Left lobe of liver (tissue), 2 donors: ENCODE measurements around the gene UBE2K. TPM values are rescaled to one million over a fixed set of nuclear protein-coding genes. Genes with fewer than 3 reads are reported as not detected.
"Not testable (repeated sequence)": the region's sequence is repeated elsewhere in the genome, so short reads cannot be mapped to it uniquely, and the experiment has no call there.

Experiments used
- ATAC-seq: fragments of 200-7000 bp; cut with Tn5 transposase; one replicate; pipeline ENCODE4 v1.9.1; 2020; ENCODE audit warnings: mild to moderate bottlenecking, moderate library complexity
- DNase-seq: peaks from one replicate; pipeline ENCODE4 v3.0.0-alpha.2; 2020; ENCODE audit warnings: low spot score
- total RNA-seq: library from RNA; stranded (reverse); gene quantifications from one replicate; pipeline ENCODE4 v1.2.1, GENCODE V29; 2021
- donor health status: DM: no; HTN: no; CAD: no; lungs with moderate emphysema.
- donor health status: DM: no; HTN: yes; CAD: no.

The UBE2K gene, protein sequence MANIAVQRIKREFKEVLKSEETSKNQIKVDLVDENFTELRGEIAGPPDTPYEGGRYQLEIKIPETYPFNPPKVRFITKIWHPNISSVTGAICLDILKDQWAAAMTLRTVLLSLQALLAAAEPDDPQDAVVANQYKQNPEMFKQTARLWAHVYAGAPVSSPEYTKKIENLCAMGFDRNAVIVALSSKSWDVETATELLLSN
- 43.4 TPM for total RNA-seq

DNA sequence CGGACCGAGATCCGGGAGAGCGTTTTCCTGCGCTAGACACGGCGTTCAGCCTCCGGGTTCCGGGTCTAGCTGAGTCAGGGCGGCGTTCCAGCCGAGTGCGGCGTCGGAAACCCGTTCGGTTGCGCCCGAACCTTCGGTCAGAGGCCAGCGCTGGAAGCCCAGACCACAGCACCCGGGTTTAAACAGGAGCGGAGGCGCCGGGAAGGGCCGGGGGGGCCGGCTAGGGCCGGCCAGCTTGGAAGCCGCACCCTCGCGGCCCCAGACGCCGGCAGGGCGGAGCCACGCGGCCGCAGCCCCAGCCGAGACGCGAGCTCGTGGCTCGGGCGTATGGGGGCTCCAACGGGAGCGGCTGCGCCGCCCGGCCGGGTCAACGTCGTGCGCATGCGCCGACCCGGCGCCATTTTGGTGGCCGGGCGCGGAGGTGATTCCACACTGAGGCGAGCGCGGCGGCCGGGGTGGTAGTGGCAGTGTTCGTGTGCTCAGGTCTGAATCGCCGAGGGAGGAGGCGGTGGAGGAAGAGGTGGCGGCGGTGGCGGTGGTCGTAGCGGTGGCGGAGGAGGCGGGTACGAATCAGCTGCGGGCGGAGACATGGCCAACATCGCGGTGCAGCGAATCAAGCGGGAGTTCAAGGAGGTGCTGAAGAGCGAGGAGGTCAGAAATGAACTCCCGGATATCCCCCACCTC lies at the start of gene UBE2K:
TSS of gene UBE2K (plus strand) at position 397 of the 684 bp plus-strand sequence. CDS start at position 589, 192 bp downstream.
- DNase-seq = peak; percentile 96
- ATAC-seq = peak; percentile 88

DNA sequence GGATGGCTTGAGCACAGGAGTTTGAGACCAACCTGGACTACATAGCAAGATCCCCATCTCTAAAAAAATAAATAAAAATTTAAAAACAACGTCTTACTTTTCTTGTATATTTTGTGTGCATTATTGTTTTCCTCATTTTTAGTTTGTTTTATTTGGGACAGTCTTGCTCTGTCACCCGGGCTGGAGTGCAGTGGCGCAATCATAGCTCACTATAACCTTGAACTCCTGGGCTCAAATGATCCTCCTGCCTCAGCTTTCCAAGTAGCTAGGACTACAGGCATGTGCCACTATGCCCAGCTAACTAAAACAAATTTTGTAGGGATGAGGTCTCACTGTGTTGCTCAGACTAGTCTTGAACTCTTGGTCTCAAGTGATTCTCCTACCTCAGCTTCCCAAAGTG lies 49.7 kb upstream of the UBE2K start:
- peak; percentile 64 for ATAC-seq
- peak; percentile 82 for DNase-seq

DNA sequence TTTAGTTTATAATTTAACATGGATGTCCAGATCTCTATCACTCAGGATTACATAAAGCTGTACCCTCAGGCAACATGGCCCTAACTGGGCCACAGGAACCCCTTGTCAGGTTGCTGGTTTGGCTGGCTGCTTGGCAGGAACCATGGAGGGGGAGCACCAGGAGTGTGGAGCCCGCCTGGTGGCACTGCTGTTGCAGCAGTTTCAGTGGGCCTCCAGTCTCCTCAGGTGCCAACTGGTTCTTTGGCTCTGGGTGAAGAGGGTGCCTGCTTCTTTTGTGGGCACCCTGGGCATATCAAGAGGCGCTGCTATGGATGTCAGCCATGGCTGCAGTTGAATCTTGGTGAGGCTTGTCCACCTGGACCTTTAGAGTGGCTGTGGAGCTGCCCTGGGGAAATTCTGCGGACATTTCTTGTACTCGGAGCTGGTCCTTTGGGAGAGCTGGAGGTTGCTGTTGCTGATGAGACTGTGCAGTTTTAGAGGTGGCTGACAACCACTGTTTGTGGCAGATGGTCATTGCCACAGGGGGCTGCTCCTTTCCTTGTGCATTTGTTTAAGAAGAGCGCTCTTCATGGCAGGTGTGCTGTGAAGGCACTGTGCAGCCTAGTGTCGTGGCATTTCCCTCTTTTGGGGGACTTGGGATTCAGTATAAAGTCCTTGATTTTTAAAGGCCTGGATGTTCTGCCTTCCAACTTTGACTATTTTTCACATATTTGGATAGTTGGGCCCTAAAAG lies 48.9 kb upstream of the UBE2K start:
- ATAC-seq (peak; percentile 16), DNase-seq (no peak)

DNA sequence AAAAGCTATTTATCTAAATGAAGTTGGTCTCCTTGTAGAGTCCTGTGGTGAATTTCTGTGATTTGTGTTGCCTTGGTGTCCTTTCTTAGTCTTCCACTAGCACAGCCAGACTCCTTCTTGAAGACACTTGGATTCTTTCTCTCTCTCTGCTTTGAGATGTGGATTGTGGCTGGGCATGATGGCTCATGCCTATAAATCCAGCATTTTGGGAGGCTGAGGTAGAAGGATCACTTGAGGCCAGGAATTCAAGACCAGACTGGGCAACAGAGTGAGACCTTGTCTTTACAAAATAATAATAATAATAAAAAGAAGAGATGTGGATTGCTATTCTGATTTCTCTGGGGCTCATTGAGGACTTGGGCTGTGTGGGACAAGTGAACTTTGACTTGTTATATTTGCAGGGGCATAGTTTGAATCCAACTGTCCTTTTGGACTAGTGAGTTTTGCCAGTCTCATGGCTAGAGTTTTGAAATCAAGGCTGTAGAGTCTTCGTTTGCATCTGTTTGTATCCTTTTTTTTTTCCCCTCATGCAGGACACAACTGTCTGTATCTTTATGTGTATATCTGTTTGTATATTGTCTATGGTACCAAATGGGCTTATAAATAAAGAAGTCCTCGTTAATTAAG lies 48.2 kb upstream of the UBE2K start:
- ATAC-seq = peak; percentile 82
- DNase-seq = peak; percentile 63

DNA sequence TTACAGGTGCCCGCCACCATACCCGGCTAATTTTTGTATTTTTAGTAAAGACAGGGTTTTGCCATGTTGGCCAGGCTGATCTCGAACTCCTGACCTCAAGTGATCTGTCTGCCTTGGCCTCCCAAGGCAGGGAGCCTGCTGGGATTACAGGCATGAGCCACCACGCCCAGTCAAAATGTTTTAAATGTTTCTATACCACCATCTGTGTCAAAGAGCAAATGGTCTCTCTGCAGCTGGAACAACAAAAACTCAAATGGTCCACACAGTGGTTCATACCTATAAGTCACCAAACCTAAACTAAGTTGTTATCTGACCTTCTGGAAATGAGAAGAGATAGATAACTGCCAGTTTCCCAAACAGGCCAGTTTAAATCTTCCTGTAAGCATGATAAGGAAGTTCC lies 46.4 kb upstream of the UBE2K start:
- DNase-seq, ATAC-seq: not testable (repeated sequence)

DNA sequence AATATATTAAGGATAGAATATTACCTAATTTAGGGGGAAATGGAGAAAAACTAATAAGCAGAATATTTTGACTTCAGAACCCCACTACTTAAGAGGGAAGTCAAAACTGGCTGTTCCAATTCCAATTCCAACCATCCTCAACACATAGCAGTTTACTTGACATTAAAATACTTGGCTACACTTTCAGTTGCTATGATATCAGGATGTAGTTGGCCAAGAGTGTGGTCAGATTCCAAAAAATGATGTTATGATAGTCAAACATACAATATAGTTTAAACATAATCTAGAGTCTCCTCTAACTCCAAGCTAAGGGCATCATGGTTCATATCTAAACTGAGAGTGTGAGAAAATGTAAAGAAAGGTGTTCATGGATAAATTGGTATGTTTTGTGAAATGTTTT lies 42.7 kb upstream of the UBE2K start:
- ATAC-seq = no peak
- no peak for DNase-seq

DNA sequence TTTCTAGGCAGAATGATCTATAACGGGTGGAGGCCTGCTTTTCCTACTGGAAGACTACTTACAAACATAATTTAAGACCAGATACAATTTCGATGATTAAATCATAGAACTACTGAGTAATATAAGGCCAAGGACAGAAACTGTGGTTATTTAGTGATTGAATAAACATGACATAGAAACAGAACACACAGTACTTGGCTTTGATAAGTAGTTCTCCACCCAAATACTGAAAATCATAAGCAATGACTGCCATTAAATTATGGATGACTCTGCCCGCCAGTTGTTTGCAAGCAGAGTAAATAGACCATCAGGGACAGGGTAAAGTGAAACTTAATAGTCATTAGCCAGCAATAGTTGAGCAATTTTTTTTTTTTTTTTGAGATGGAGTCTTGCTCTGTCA lies 42.1 kb upstream of the UBE2K start:
- DNase-seq (peak; percentile 54), ATAC-seq (peak; percentile 76)

DNA sequence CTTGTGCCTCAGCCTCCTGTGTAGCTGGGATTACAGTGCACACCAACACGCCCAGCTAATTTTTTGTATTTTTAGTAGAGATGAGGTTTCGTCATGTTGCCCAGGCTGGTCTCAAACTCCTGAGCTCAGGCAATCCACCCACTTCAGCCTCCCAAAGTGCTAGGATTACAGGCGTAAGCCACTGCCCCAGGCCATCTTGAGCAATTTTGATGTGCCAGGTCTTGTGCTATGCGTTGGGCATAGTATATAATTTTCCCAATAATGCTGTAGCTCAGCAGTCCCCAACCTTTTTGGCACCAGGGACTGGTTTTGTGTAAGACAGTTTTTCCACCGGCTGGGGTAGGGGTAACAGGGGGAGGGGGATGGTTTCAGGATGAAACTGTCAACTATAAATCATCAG lies 41.3 kb upstream of the UBE2K start:
- ATAC-seq = not testable (repeated sequence)

DNA sequence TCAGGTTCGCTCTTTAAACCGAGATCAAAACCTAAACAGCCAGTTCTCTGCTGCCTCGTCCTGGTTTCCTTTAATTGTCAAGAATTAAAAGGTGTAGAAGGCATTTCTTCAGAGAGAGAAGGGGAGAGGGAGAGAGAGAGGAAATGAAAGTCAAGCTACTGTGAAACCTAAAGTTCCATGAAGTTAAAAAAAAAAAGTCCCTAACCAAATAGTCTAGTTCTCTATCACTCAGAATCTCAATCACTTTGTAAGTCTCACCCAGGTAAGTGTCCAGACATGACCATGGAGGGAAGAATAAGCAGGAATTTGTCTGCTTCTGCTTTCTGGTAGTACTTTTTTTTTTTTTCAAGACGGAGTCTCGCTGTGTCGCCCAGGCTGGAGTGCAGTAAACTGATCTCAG lies 40.5 kb upstream of the UBE2K start:
- DNase-seq = no peak
- peak; percentile 4 for ATAC-seq

More for the DNA sequence above, 41.3 kb upstream of the UBE2K start:
- not testable (repeated sequence) for DNase-seq

DNA sequence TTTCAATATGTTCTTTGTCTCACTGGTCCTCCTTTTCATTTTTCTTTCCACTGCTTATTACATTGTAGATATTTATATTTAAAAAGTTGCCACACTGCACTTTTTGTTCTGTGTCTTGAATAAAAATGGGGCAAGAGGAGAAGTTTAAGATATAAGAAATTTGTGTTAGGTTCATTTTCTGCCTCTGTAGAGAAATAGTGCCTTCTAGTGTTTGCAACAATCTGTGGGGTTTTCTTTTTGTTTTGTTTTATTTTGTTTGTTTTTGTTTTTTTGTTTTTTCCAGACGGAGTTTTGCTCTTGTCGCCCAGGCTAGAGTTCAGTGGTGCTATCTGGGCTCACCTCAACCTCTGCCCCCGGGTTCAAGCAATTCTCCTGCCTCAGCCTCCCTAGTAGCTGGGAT lies 39.2 kb upstream of the UBE2K start:
- ATAC-seq (peak; percentile 30), DNase-seq (no peak)

DNA sequence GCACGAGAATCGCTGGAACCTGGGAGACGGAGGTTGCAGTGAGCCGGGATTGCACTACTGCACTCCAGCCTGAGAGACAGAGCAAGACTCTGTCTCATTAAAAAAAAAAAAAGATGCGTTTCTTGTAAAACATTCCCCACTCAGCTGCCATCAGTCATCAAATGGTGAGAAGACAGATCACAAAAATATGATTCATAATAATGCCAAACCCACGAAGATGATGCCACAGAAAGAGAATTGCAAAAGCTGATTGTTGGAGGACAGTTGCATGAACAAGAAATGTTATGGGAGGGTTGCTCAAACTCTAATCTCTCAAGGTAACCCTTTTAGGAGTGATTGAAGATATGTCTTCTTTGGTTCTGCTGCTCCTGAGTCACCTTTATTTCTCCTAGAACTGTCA lies 37.9 kb upstream of the UBE2K start:
- DNase-seq (no peak), ATAC-seq (no peak)

DNA sequence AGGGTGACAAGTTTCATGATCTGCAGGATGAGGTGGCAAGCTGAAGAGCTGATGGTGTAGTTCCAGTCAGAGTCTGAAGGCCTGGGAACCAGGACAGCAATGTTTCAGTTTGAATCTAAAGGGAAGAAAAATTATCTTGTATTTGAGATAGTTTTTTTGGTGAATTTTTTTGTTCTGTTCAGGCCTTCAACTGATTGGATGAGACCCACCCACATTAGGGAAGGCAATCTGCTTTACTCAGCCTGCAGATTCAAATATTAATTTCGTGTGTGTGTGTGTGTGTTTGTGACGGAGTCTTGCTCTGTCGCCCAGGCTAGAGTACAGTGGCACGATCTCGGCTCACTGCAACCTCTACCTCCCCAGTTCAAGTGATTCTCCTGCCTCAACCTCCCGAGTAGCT lies 37.2 kb upstream of the UBE2K start:
- ATAC-seq = no peak
- no peak for DNase-seq

DNA sequence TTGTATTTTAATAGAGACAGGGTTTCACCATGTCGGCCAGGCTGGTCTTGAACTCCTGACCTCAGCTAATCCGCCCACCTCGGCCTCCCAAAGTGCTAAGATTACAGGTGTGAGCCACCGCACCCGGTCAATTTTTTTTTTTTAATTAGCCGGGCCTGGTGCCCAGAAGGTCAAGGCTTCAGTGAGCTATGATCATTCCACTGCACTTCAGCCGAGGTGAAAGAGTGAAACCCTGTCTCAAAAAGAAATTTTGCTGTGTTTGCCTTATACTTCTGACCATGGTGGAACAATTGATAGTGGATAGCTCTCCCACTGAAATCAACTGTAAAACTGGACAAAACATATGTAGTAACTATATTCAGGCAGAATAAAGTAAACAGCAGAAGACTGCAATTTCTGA lies 35.3 kb upstream of the UBE2K start:
- DNase-seq = no peak
- ATAC-seq = peak; percentile 66

DNA sequence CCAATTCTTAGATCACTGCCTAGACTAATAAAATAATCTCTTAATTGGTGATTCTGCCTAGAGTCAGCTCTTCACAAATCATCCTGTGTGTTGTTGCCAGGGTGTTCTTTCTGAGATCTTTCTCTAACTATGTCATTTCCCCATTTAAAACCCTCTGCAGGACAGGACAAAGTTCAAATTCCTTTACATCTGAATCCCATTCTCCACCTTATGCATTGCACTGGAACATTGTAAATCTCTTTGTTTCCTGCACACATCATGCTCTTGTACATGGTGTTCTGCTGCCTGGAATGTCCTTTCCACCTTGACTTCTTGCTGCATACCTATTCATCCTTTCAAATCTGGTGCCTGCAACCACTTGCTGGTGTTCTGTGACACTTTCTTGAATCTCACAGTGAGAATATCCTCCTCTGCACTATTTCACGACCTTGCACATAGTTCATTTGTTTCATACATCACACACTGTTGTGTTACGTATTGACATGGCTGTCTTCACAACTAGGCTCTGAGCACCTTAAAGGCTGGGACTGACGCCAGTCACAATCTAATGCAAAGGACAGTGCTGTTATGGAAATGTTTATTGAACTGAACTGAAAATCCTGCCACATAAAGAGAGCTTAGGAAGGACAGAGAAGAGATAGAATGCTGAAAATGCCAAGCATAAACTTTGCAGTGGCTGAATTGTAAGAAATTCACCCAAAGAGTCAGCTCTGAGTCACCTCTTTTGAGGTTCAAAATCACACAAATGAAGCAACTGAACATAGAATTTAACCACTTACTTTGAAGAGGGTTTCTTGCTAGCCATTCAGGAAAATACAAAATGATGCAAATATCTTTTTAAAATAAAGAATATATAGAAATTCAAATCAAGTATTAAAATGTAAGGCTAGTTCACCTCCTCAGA lies 32.9 kb upstream of the UBE2K start:
- DNase-seq (no peak), ATAC-seq (peak; percentile 51)

DNA sequence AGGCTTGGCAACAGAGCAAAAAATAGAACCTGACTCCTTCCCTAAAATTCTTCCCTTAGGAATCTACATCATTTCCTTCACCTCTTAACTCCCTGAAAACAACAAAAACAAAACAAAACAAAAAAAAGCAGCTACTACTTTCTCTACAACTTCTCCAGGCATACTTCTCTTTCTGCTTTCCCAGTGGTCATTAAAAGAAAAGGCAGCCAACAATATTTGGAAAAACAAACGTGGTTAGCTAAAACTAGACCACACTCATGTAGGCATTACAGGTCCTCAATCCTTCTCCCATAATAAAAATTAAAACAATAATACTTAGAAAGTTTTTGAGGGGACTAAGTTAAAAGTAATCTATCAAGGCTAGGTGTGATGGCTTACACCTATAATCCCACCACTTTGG lies 30.2 kb upstream of the UBE2K start:
- DNase-seq = no peak
- ATAC-seq = no peak

DNA sequence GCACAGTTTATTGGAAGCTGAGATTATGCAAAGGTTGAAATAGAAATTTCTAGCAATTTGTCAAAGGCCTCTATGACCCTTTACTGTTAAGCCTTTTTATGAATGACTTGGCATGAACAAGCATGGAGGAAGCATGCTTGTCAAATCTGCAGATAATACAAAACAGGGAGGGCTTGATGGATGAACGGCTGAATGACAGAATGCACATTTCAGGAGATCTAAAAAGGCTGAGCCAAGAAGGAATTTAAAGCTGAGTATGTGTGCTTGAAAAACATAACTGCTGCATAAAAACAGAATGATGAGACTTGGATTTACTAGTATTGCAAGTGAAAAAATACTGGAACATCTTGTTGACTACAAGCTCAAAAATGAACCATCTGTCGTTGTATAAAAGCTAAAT lies 29.0 kb upstream of the UBE2K start:
- no peak for ATAC-seq

DNA sequence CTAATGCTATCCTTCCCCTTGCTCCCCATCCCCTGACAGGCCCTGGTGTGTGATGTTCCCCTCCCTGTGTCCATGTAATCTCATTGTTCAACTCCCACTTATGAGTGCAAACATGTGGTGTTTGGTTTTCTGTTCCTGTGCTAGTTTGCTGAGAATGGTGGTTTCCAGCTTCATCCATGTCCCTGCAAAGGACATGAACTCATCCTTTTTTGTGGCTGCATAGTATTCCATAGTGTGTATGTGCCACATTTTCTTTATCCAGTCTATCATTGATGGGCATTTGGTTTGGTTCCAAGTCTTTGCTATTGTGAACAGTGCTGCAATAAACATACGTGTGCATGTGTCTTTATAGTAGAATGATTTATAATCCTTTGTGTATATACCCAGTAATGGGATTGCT lies 27.6 kb upstream of the UBE2K start:
- not testable (repeated sequence) for ATAC-seq, DNase-seq

More for the DNA sequence above, 29.0 kb upstream of the UBE2K start:
- no peak for DNase-seq

DNA sequence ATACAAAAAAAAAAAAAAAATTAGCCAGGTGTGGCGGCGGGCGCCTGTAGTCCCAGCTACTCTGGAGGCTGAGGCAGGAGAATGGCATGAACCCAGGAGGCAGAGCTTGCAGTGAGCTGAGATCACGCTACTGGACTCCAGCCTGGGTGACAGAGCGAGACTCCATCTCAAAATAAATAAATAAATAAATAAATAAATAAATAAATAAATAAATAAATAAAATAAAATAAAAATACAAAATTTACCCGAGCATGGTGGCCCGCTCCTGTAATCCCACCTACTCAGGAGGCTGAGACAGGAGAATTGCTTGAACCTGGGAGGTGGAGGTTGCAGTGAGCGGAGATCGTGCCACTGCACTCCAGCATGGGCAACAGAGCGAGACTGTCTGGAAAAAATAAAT lies 22.3 kb upstream of the UBE2K start:
- not testable (repeated sequence) for ATAC-seq, DNase-seq

DNA sequence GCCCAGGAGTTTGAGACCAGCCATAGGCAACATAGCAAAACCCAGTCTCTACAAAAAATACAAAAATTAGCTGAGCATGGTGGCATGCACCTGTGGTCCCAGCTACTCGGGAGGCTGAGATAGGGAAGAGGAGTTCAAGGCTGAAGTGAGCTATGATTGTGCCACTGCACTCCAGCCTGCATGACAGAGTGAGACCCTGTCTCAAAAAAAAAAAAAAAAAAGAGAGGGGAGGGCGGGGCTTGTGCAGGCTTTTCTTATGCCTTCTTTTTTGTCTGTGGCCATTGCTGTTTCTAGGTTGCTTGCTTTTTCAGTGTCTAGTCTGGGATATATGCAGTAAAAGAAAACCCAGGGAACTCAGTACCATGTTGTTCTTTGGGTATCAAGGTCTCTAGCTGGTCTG lies 16.9 kb upstream of the UBE2K start:
- not testable (repeated sequence) for DNase-seq, ATAC-seq

DNA sequence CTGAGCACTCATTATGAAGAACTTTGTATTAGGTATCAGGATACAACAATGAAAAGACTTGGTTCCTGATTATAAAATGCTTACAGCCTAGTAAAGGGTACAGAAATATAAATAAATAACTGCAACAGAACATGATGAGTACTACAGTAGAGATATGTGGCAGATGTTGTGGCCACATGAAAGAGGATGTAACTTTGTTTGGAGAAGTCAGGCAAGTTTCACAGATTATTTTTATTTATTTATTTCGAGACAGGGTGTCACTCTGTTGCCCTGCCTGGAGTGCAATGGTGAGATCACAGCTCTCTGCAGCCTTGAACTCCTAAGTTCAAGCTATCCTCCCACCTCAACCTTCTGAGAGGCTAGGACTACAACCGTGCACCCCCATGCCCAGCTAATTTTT lies 15.8 kb upstream of the UBE2K start:
- DNase-seq = no peak
- no peak for ATAC-seq
